ENCODE data around the gene NEK10. TPM values are rescaled to one million over a fixed set of nuclear protein-coding genes. Genes with fewer than 3 reads are reported as not detected.

NEK10 gene
- total RNA-seq, 4 donors from 2014 or later = 0.58 to 2.5 (median 1.1) TPM

DNA sequence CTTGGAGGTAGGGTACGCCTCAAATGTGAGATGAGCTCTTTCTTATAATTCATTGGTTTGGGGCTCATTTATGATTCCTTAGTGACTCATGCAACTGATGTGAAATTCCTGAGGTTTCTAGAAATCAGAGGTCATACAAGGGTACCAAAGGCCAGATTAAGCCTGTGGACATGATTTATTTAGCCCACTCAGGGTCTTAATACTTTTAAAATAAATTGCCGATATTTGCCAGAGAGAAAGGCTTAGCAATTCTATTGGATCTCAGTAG lies 289.0 kb downstream of the NEK10 start:
- H3K27ac ChIP-seq (replicated peaks in 1 of 4) = no peak overlapping the region
- intact Hi-C loops (cut with DNase I) = no loop called here
- no peaks in the 10 kb centered on the region for H3K36me3 ChIP-seq
- TF ChIP-seq POLR2AphosphoS5 (IDR thresholded peaks at IDR 0.05) (no peak), EP300 (IDR thresholded peaks at IDR 0.05) (no peak), POLR2A (IDR thresholded peaks at IDR 0.05; ENCODE audit: low read depth) (no peak)
- TF ChIP-seq, protein P1, sequence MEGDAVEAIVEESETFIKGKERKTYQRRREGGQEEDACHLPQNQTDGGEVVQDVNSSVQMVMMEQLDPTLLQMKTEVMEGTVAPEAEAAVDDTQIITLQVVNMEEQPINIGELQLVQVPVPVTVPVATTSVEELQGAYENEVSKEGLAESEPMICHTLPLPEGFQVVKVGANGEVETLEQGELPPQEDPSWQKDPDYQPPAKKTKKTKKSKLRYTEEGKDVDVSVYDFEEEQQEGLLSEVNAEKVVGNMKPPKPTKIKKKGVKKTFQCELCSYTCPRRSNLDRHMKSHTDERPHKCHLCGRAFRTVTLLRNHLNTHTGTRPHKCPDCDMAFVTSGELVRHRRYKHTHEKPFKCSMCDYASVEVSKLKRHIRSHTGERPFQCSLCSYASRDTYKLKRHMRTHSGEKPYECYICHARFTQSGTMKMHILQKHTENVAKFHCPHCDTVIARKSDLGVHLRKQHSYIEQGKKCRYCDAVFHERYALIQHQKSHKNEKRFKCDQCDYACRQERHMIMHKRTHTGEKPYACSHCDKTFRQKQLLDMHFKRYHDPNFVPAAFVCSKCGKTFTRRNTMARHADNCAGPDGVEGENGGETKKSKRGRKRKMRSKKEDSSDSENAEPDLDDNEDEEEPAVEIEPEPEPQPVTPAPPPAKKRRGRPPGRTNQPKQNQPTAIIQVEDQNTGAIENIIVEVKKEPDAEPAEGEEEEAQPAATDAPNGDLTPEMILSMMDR (IDR thresholded peaks at IDR 0.05) = no peak
- H3K9me3 ChIP-seq = no peaks in the 10 kb centered on the region
- WGBS = 87% methylated on average over 2 of the region's 2 CpGs
- DNase-seq (ENCODE audit: extremely low spot score) = no peak
- H3K4me1 ChIP-seq = peaks cover 0 to 12% (median 10%) of the 10 kb centered on the region in 4 donors
- H3K27me3 ChIP-seq = no peaks in the 10 kb centered on the region
- no peak overlapping the region for H3K4me3 ChIP-seq

DNA sequence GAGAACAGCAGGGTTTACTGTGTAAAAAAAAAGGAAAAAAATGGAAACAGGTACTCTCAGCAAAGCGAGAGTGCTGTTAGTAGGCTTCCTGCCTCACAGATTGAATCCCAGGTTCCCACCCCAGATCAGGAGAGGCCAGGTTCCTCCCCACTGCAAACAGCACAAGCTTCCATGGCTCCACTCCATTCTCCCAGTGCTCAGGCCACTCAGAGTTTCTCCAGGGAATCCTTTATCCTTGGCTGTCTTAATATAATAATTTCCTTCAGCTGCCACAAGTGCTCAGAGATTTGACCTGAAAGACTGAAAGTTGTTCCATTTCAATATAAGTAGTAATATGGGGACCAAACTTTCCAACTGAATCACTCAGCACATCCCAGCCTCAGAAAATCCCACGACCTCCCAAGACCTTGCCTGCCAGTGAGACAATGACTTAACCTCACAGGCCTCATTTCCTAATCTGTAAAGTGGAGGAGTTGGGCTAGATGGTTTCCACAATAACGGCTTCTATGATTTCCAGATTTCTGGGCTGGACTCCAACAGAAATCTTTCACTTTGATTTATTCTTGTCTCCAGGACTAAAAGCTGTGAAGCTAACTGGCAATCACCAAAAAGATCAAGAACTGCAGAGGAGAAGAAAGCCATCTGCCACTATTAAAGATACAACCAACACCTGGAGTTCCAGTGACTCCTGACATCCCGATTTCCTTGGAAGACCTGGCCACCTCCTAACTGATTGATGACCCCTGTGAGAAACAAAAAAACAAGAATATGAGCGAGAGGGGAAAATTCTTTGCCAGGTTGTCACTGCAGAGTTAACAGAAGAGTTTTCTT lies 289.5 kb downstream of the NEK10 start:
- TF ChIP-seq POLR2AphosphoS5 (IDR thresholded peaks at IDR 0.05) (no peak), POLR2A (IDR thresholded peaks at IDR 0.05; ENCODE audit: low read depth) (no peak), EP300 (IDR thresholded peaks at IDR 0.05) (no peak)
- TF ChIP-seq, protein P1 (IDR thresholded peaks at IDR 0.05) = no peak
- no peak for DNase-seq (ENCODE audit: extremely low spot score)
- WGBS = 39% methylated on average over 5 of the region's 5 CpGs

DNA sequence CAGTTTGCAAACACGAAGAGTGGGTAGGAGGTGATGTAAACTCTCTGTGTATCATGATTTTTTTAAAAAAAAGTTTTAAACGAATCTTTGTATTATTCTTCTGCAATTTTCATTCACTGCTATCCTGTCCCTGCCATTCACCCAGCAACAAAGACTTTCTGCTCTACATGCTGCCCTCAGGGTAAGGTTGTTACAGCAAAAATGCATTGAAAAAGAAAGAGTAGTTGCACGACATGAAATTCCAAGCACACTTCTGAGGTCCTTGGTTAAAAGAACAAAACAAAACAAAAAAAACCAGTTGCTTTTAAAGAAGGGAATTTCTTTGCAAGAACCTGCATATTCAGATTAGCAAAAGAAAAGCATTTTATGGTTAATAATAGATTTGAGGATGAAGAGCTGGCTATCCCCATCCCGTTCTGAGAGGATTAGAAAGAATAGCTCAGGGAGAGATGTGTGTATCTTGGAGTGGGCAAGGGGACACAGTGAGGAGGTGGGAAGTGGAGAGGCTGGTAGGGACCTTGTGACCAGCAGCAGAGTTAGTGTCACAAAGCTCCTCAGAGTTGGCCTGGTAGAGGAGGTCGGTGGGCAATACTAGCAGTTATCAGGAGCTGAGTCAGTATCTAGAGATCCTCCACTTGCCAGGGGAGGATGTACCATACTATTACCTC lies 290.8 kb downstream of the NEK10 start:
- Histone ChIP-seq H3K27ac (replicated peaks in 1 of 4) (no peak overlapping the region), H3K4me3 (no peak overlapping the region), H3K9me3 (no peaks in the 10 kb centered on the region), H3K36me3 (no peaks in the 10 kb centered on the region), H3K27me3 (no peaks in the 10 kb centered on the region), H3K4me1 (peaks cover 0 to 12% (median 10%) of the 10 kb centered on the region in 4 donors)
- TF ChIP-seq EP300 (IDR thresholded peaks at IDR 0.05) = no peak
- TF ChIP-seq, protein P1 (IDR thresholded peaks at IDR 0.05) = no peak
- no peak for TF ChIP-seq POLR2AphosphoS5 (IDR thresholded peaks at IDR 0.05)
- no peak for TF ChIP-seq POLR2A (IDR thresholded peaks at IDR 0.05; ENCODE audit: low read depth)
- no peak for DNase-seq (ENCODE audit: extremely low spot score)
- WGBS = 60% methylated on average over 5 of the region's 5 CpGs
- intact Hi-C loops (cut with DNase I) = no loop called here

More for the DNA sequence above, 289.5 kb downstream of the NEK10 start:
- Histone ChIP-seq H3K4me3 (no peak overlapping the region), H3K4me1 (peaks cover 0 to 12% (median 10%) of the 10 kb centered on the region in 4 donors), H3K9me3 (no peaks in the 10 kb centered on the region), H3K36me3 (no peaks in the 10 kb centered on the region), H3K27ac (replicated peaks in 1 of 4) (no peak overlapping the region), H3K27me3 (no peaks in the 10 kb centered on the region)
- intact Hi-C loops (cut with DNase I) = no loop called here

DNA sequence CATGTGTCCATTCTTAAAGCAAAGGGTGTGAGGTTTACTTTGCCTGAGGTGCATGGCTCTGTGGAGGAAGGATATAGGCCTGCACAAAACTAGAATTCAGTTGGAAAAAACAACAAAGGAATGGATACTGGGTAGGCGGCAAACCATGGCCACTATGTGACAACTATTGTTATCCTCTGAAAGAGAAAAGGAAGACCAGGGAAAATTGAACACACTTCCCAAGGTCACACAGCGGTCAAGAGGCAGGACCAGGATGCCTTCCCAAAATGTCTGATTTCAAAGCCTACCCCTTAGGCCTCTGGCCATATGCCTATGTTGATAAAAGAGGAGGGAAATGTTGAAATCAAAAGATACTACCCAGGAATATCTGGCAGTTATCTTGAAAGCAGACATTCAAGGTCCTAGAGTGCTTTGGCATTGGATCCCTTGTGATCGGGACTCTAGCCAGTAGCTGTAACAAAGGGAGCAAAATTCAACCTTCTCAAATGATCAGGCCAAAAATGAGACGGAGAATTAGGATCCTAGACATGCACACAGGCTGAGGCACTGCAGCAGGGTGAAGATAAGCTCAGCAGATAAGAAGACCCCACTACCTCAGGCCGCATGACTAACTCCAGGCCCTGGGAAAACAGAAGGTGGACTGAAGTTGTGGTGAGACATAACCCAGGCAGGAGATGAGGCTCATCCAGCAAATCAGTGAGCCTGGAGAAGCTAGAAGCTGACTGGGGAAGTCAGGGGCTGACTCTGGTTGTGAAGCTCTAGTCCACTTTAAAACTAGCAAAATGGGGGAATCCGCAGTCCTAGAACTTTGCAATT lies 292.2 kb downstream of the NEK10 start:
- no peaks in the 10 kb centered on the region for H3K36me3 ChIP-seq
- no peaks in the 10 kb centered on the region for H3K9me3 ChIP-seq
- WGBS = 82% methylated on average over 6 of the region's 6 CpGs
- no peaks in the 10 kb centered on the region for H3K27me3 ChIP-seq
- no peak for DNase-seq (ENCODE audit: extremely low spot score)
- H3K4me1 ChIP-seq = peaks cover 0 to 12% (median 10%) of the 10 kb centered on the region in 4 donors
- H3K27ac ChIP-seq (replicated peaks in 1 of 4) = no peak overlapping the region
- no peak overlapping the region for H3K4me3 ChIP-seq
- intact Hi-C loops (cut with DNase I) = no loop called here
- no peak for TF ChIP-seq POLR2AphosphoS5 (IDR thresholded peaks at IDR 0.05)
- TF ChIP-seq POLR2A (IDR thresholded peaks at IDR 0.05; ENCODE audit: low read depth) = no peak
- TF ChIP-seq EP300 (IDR thresholded peaks at IDR 0.05) = no peak
- TF ChIP-seq, protein P1 (IDR thresholded peaks at IDR 0.05) = no peak
